GM12865 (cell line): ENCODE measurements around the gene ST6GALNAC3.

Source experiments
- DNase-seq: peaks from one replicate; pipeline ENCODE4 v3.0.0; 2010; ENCODE audit warnings: low read depth
- H3K4me3 ChIP-seq: 2 replicates; pipeline ENCODE4 v1.5.1; 2011; ENCODE audit warnings: mild to moderate bottlenecking, low read depth, low read length, control low read depth
- CTCF ChIP-seq: IDR thresholded peaks from 2 replicates; pipeline ENCODE4 v1.5.1; 2011; ENCODE audit warnings: low read length, control low read depth, low read depth, inconsistent platforms; ENCODE audit not compliant: insufficient read depth; ENCODE audit errors: missing control alignments

ST6GALNAC3 gene

GRCh38 chr1:76247261-76247852 is 172.8 kb downstream of the ST6GALNAC3 start:
- no peak for DNase-seq
- TF ChIP-seq CTCF, result no peak
- no peak overlapping the region for H3K4me3 ChIP-seq

GRCh38 chr1:76250271-76250670 is 175.7 kb downstream of the ST6GALNAC3 start:
- no peak overlapping the region for H3K4me3 ChIP-seq
- TF ChIP-seq CTCF, result no peak
- no peak for DNase-seq

GRCh38 chr1:76252431-76252830 is 177.9 kb downstream of the ST6GALNAC3 start:
- H3K4me3 ChIP-seq, result no peak overlapping the region
- DNase-seq, result no peak
- no peak for TF ChIP-seq CTCF

- H3K4me3 ChIP-seq, result no peak overlapping the region
- no peak for DNase-seq
- TF ChIP-seq CTCF, result no peak
These were observed 179.8 kb downstream of the ST6GALNAC3 start for GRCh38 chr1:76254104-76255030.

GRCh38 chr1:76256289-76257223 is 182.0 kb downstream of the ST6GALNAC3 start:
- no peak overlapping the region for H3K4me3 ChIP-seq
- TF ChIP-seq CTCF, result no peak
- DNase-seq, result no peak

- H3K4me3 ChIP-seq, result no peak overlapping the region
- TF ChIP-seq CTCF, result no peak
- no peak for DNase-seq
These were observed 183.3 kb downstream of the ST6GALNAC3 start for GRCh38 chr1:76257823-76258222.
